SK-N-MC (cell line): ENCODE measurements around the gene IP6K2.
"Not testable (repeated sequence)": the region's sequence is repeated elsewhere in the genome, so short reads cannot be mapped to it uniquely, and the experiment has no call there.

Source experiments
- DNase-seq: peaks from one replicate; pipeline ENCODE4 v3.0.0-alpha.2; 2011; ENCODE audit warnings: low read depth, low spot score
- H3K27ac ChIP-seq: fragments of 200-600 bp; sonication (generic); 2 replicates; pipeline ENCODE4 v1.5.1; 2016; ENCODE audit warnings: mixed run types
- H3K36me3 ChIP-seq: fragments of 200-600 bp; sonication (generic); 2 replicates; pipeline ENCODE4 v1.6.1; 2017; ENCODE audit warnings: antibody characterized with exemption, low read length, mixed read lengths; ENCODE audit not compliant: insufficient read depth
- H3K4me3 ChIP-seq: fragments of 200-600 bp; sonication (generic); 2 replicates; pipeline ENCODE4 v1.5.1; 2016
- H3K9ac ChIP-seq: fragments of 200-600 bp; sonication (generic); 2 replicates; pipeline ENCODE4 v1.8.0; 2017; ENCODE audit warnings: mixed run types, mixed read lengths; ENCODE audit not compliant: insufficient read length
- H3K9me3 ChIP-seq: fragments of 200-600 bp; sonication (generic); 2 replicates; pipeline ENCODE4 v1.6.1; 2017; ENCODE audit warnings: low read depth, mild to moderate bottlenecking, antibody characterized with exemption, low read length, moderate library complexity, mixed read lengths
- EZH2 ChIP-seq: fragments of 200-600 bp; sonication (generic); IDR thresholded peaks from one replicate; pipeline ENCODE4 v1.6.1; 2017; ENCODE audit warnings: antibody characterized with exemption
- FOXP2 ChIP-seq: optimal IDR thresholded peaks from 2 replicates; pipeline ENCODE3; 2011; ENCODE audit warnings: mild to moderate bottlenecking, moderate library complexity; ENCODE audit not compliant: insufficient read depth; ENCODE audit errors: extremely low read length, control extremely low read depth
- POLR2AphosphoS5 ChIP-seq: IDR thresholded peaks from 2 replicates; pipeline ENCODE4 v1.6.1; 2012; ENCODE audit warnings: mild to moderate bottlenecking, low read depth, low read length, borderline replicate concordance

Gene IP6K2

DNA sequence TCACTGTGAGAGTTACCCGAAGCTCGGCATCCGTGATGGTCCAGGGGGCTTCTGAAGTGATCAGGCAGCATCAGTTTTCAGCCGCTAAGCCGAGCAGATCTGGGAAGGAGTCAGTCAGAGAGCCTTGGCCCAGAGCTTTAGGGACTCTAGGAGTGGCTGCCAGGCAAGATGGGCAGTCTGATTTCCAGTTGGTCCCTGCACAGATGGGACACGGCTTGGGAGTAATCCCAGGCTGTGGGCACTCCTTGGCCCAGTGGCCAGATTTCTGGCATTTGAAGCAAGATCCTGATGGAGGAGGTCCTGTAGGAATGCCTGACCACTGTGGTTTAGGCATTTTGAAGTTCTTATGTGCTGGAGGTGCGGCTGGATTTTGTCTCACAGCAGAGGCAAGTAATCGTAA lies 10.5 kb upstream of the IP6K2 start:
- DNase-seq: no peak
- Histone ChIP-seq H3K9ac (no peak overlapping the region), H3K27ac (no peak overlapping the region), H3K9me3 (no peaks in the 10 kb centered on the region), H3K4me3 (no peak overlapping the region), H3K36me3 (no peaks in the 10 kb centered on the region)
- TF ChIP-seq POLR2AphosphoS5: no peak
- no peak for TF ChIP-seq EZH2
- TF ChIP-seq FOXP2: no peak

DNA sequence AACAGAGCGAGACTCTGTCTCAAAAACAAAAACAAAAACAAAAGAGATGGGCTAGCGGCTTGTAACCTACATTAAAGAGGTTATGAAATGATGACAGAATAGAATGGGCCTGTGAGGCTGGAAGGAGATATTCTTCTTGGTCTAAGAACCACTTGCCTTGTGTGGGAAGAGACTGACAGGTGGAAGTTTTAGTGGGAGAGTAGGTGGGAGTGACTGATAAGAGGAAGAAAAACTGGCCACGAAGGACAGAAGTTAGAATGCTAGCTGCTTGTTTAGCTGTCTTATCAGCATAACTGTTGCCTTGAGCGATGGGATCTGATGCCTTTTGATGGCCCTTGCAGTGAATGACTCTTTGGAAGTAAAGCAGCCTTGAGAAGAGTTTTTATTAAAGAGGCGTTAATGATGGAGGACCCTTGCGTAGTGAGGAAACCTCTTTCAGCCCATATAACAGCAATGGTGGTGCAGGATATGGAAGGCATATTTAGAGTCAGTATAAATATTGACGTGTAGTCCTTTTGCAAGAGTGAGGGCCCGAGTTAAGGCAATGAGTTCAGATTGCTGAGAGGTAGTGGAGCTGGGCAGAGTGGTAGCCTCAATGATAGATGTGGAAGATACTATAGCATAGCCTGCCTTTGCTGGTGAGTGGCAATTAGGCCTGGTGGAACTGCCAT lies 8.3 kb upstream of the IP6K2 start:
- not testable (repeated sequence) for H3K4me3 ChIP-seq, H3K36me3 ChIP-seq

DNA sequence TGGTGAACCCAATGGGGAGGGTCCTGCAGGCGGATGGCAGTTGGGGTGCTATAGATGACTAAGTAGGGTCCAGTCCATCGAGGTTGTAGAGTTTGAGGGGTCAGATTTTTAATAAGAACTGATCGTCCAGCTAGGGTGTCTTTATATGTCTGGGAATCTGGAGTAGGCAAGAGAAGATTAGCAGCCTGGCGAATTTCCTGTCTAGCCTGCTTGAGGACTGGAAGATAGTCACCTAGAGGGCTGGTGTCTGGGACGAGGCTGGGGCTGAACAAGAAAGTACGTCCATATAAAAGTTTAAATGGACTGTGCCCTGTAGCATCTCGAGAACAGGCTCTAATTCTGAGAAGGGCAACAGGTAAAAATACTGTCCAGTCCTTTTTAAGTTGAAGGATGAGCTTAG lies 6.7 kb upstream of the IP6K2 start:
- H3K4me3 ChIP-seq: no peak overlapping the region

More for the DNA sequence above, 8.3 kb upstream of the IP6K2 start:
- H3K9me3 ChIP-seq, DNase-seq, H3K27ac ChIP-seq, H3K9ac ChIP-seq: not testable (repeated sequence)

DNA sequence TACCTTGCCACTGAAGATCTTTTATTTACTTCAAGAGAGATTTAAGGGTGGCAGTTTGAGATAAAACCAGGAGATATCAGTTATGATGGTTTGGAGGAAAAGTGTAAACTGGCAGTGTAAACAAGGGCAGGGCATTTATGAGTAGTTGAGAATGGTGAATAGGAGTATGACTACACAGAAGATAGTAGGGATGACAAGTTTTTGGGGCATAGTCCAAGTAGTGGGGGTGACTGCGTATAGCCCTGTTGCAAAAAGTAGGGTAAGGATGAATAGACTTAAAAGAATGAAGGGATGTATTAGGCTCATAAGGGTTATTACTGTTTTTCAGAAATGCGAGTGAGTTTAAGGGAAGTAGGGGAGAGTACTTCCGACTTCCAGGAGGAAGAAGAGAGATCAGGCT lies 6.3 kb upstream of the IP6K2 start:
- not testable (repeated sequence) for H3K4me3 ChIP-seq, H3K9me3 ChIP-seq, H3K27ac ChIP-seq, DNase-seq, H3K36me3 ChIP-seq, H3K9ac ChIP-seq

More for the DNA sequence above, 6.7 kb upstream of the IP6K2 start:
- DNase-seq: no peak
- no peaks in the 10 kb centered on the region for H3K9me3 ChIP-seq
- TF ChIP-seq EZH2 (no peak), POLR2AphosphoS5 (no peak), FOXP2 (no peak)
- H3K9ac ChIP-seq: no peak overlapping the region
- no peaks in the 10 kb centered on the region for H3K36me3 ChIP-seq
- H3K27ac ChIP-seq: no peak overlapping the region

DNA sequence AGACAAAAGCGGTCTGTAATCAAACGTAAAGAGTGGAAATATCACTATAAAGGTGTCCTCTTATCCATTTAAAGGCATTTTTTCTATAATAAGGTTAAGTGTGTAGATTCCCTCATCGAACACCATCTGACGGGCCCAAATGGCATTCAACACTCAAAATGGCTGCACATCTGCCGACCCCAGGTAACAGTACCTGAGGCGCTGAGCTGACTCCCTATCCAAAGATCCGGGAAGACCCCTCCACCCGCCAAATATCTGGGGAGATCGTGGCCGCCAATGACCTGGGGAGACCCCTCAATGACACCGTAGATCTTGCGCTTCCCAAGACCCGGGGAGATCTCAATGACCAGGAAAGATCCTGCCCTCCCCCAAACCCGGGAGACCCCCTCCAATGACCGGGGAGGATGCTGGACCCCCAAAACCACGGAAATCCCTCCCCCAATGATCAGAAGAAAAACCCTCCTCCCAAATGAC lies 476 bp downstream of the IP6K2 start:
- H3K9ac ChIP-seq: peak overlapping the region; percentile 98
- no peak for DNase-seq
- H3K9me3 ChIP-seq: no peaks in the 10 kb centered on the region
- TF ChIP-seq POLR2AphosphoS5 (no peak), EZH2 (no peak), FOXP2 (no peak)
- H3K4me3 ChIP-seq: peak overlapping the region; percentile 90
- H3K27ac ChIP-seq: peak overlapping the region; percentile 81
- H3K36me3 ChIP-seq: peaks cover 17% of the 10 kb centered on the region

DNA sequence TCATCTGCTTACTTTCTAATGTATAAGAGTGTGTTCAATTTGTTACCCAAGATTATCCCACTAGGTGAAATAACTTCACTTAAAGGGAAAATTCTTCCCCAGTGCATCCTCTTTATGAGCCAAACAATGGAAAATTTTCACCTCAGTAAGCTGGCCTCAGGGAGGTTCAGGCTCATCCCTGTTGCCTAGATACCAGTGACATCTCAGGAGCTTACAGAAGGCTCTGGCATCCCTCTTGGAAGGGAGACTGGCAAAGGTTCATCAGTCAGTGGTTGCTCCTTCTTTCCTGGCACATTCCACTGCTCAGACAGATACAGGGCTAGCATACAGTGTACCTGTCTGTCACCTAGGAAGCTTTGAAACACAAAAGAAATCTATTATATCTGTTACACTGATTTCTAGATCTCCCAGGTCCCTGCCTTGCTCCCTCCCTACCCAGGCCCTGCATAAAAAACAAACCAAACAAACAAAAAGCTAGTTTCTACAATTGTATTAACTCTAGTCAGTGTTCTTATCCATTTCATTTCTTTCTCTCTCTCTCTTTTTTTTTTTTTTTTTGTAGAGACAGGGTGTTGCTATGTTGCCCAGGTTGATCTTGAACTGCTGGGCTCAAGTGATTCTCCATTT lies 1.7 kb downstream of the IP6K2 start:
- Histone ChIP-seq H3K9me3 (no peaks in the 10 kb centered on the region), H3K36me3 (peaks cover 28% of the 10 kb centered on the region), H3K4me3 (peak overlapping the region; percentile 90), H3K27ac (no peak overlapping the region), H3K9ac (peak overlapping the region; percentile 98)
- DNase-seq: no peak
- no peak for TF ChIP-seq POLR2AphosphoS5

DNA sequence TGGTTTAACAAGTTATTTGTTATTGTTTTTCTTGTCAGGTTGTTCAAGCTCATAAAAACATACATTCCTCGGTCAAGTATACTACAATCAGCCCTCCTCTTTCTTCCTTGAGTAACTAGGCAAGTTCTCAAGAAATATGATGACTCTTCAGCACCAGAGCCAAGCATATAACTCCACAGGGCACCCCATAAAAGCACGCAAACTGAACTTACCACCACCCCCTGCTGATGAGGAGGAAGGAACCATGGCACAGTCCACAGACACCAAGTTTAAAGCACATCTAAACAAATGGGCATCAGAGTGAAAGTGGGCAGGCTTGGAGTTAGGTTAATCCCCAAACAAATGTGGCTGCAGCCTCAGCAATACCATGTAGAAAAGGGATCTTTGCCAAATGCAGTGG lies 5.3 kb downstream of the IP6K2 start:
- Histone ChIP-seq H3K27ac (no peak overlapping the region), H3K9ac (no peak overlapping the region), H3K36me3 (peaks cover 41% of the 10 kb centered on the region), H3K9me3 (no peaks in the 10 kb centered on the region), H3K4me3 (no peak overlapping the region)
- no peak for TF ChIP-seq FOXP2
- no peak for TF ChIP-seq POLR2AphosphoS5
- no peak for TF ChIP-seq EZH2
- no peak for DNase-seq

DNA sequence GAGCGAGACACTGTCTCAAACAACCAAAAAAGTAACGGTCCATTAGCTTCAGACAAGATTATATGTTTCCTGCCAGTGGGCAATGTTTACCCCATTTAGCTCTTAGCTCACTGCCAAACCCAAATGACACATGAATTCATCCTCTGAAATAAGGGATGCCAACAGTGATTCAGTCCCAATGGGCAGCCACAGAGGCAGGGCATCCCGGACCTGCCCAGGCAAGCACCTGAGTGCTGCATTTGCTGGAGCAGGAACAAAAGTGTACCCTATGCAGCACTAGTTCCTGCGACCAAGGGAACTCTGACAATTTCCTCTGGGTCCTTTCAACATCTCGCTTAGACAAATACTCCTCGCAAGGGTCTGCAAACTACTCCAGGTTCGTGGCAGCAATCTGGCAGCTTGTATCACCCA lies 8.0 kb downstream of the IP6K2 start:
- H3K4me3 ChIP-seq: no peak overlapping the region
- no peak overlapping the region for H3K27ac ChIP-seq
- no peaks in the 10 kb centered on the region for H3K9me3 ChIP-seq
- no peak overlapping the region for H3K9ac ChIP-seq
- no peak for DNase-seq
- no peak for TF ChIP-seq POLR2AphosphoS5
- no peak for TF ChIP-seq EZH2
- no peak for TF ChIP-seq FOXP2
- H3K36me3 ChIP-seq: peaks cover 40% of the 10 kb centered on the region

DNA sequence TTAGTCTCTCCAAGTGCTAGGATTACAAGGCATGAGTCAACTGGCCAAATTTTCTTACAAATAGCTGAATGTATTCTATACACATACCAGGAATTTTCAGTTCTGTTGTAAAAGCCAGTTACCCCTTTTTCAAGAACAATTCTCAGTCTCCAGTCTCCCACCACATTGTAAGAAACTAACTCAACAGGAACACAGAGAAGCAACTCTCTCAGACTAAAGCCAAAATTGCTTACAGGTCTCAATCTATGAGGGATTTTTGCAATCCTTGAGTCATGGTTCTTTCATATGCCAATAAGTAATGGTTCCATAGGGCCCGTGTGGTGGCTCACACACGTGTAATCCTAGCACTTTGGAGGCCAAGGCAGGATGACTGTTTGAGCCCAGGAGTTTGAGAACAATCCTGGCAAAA lies 8.5 kb downstream of the IP6K2 start:
- no peak overlapping the region for H3K27ac ChIP-seq
- H3K4me3 ChIP-seq: no peak overlapping the region
- H3K36me3 ChIP-seq: peaks cover 40% of the 10 kb centered on the region
- DNase-seq: no peak
- TF ChIP-seq EZH2 (no peak), POLR2AphosphoS5 (no peak)
- H3K9ac ChIP-seq: no peak overlapping the region
- H3K9me3 ChIP-seq: no peaks in the 10 kb centered on the region
